SJCRH30 (cell line): ENCODE results near the gene MECR. TPM values are rescaled to one million over a fixed set of nuclear protein-coding genes. Genes with fewer than 3 reads are reported as not detected.
A peak's percentile ranks its signal among the peaks of the same experiment; 100 is the strongest.

Experiments used
- DNase-seq, 2 experiments: peaks; one replicate each; pipeline ENCODE4 v3.0.0-alpha.2; 2015 to 2020
- H3K27ac ChIP-seq: fragments of 250-450 bp; sonication (Bioruptor Pico); 2 replicates; pipeline ENCODE4 v1.5.1; 2020; ENCODE audit warnings: mild to moderate bottlenecking, moderate library complexity
- H3K27me3 ChIP-seq: fragments of 250-450 bp; sonication (Bioruptor Pico); 2 replicates; pipeline ENCODE4 v1.5.1; 2020; ENCODE audit warnings: mild to moderate bottlenecking, moderate library complexity
- H3K36me3 ChIP-seq: fragments of 250-450 bp; sonication (Bioruptor Pico); 2 replicates; pipeline ENCODE4 v1.5.1; 2020; ENCODE audit warnings: mild to moderate bottlenecking, moderate library complexity
- H3K4me1 ChIP-seq: fragments of 250-450 bp; sonication (Bioruptor Pico); 2 replicates; pipeline ENCODE4 v1.5.1; 2020; ENCODE audit warnings: mild to moderate bottlenecking, moderate library complexity
- H3K4me3 ChIP-seq: fragments of 250-450 bp; sonication (Bioruptor Pico); 2 replicates; pipeline ENCODE4 v1.5.1; 2020; ENCODE audit warnings: mild to moderate bottlenecking, moderate library complexity
- H3K9me3 ChIP-seq: fragments of 250-450 bp; sonication (Bioruptor Pico); replicated peaks from 2 replicates; pipeline ENCODE4 v1.5.1; 2020; ENCODE audit warnings: mild to moderate bottlenecking, moderate library complexity
- total RNA-seq: library from RNA; depleted of rRNA; stranded (reverse); fragments of >200 nt; shearing (Covaris generic); gene quantifications from 2 replicates; pipeline ENCODE4 v1.2.3, GENCODE V29; 2014

MECR gene
- total RNA-seq, 1 experiment from 2014 or later = 25.4 TPM

DNA sequence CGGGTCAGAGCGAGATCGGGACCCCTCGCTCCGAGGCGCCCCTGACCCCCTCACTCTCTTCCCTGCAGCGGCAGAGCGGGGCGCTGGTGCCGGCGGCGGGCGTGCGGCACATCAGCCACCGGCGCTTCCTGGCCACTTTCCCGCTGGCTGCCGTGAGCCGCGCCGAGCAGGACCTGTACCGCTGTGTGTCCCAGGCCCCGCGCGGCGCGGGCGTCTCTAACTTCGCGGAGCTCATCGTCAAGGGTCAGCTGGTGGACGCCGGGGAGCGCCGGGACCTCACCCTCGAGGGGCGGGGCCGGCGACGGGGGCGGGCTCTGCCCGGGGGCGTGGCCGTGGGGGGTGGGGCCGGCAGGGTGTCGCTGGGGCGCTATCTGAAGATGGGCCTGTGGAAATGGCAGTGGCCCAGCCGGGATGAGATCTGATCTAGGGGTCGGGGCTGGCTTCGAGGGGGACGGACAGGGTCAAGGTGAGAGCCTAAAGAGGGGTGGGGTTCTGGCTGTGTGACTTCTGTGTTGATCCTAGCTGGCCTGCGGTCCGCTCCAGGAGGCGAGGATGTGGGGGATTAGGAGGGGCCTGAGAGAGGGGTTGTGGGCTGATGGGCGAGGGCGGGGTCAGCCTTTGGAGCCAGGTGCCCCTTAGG, 29.2 kb upstream of the MECR start:
- Histone ChIP-seq H3K36me3 (no peaks in the 10 kb centered on the region), H3K27ac (no peak overlapping the region), H3K9me3 (peaks cover 5% of the 10 kb centered on the region), H3K4me1 (peaks cover 28% of the 10 kb centered on the region), H3K4me3 (no peak overlapping the region), H3K27me3 (no peaks in the 10 kb centered on the region)
- DNase-seq = no peak

DNA sequence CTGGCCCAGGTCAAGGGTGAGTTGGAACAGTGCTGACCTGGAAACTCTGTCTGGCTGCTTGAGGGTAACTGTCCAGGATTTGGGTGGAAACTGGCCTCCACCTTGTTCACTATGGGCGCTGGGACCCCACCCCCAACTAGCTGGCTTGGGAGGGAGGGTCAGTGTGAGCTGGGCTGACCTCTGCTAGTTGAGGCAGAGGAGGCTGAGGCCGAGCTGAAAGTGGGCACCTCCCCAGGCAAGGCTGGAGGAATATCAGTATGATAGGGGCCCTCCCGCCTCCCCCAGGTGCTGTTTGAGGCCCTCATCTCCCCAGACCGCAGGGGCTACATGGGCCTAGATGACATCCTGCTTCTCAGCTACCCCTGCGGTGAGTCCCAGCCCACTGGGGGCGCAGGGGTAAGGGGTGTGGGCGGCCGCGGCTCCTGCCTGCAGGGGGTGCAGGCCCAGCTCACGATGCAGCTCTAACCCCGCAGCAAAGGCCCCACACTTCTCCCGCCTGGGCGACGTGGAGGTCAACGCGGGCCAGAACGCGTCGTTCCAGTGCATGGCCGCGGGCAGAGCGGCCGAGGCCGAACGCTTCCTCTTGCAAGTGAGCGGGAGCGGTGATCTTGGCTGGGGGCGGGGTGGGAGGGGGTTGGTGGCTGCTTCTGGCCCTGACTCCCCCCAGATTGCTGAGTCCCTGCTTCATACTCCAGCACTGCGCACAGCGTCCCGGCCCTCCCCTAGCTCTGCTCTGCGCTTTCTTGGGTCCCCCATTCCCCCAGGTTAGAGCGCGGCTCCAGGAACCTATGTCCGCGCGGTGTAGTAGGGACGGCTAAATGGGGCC, 28.5 kb upstream of the MECR start:
- H3K27ac ChIP-seq = no peak overlapping the region
- H3K27me3 ChIP-seq = no peaks in the 10 kb centered on the region
- no peaks in the 10 kb centered on the region for H3K36me3 ChIP-seq
- H3K9me3 ChIP-seq = peaks cover 5% of the 10 kb centered on the region
- peaks cover 28% of the 10 kb centered on the region for H3K4me1 ChIP-seq
- no peak overlapping the region for H3K4me3 ChIP-seq
- no peak for DNase-seq

DNA sequence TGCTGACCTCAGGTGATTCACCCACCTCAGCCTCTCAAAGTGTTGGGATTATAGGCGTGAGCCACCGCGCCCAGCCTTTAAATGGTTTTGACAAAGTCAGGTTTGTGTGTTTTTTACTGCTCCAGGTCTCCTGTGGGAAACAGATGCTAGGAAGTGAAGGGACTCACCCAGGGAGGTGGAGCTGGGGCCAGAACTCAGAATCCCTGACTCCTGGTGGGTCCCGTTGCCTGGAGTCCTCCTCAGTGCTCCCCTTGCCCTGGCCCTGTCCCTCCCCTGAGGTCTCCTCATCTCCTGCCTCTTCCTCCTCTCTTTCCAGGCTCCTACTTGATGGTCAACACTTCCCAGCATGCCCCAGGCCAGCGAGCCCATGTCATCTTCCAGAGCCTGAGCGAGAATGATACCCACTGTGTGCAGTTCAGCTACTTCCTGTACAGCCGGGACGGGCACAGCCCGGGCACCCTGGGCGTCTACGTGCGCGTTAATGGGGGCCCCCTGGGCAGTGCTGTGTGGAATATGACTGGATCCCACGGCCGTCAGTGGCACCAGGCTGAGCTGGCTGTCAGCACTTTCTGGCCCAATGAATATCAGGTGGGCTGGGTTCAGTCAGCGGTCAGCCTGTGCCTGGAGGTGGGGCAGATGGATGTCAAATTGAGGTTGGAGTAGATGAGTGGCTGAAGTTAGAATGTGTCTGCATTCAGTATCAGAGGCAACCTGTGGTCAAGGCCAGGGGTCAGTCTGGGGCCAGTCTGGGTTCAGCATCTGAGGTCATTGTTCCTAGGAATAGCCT, 27.6 kb upstream of the MECR start:
- H3K4me1 ChIP-seq = peaks cover 28% of the 10 kb centered on the region
- peaks cover 4% of the 10 kb centered on the region for H3K9me3 ChIP-seq
- H3K4me3 ChIP-seq = no peak overlapping the region
- no peaks in the 10 kb centered on the region for H3K27me3 ChIP-seq
- DNase-seq = no peak
- H3K27ac ChIP-seq = peak overlapping the region; percentile 67; the same call in 1 of the 2 replicates
- H3K36me3 ChIP-seq = no peaks in the 10 kb centered on the region

GRCh38 chr1:29256979-29257804, 26.5 kb upstream of the MECR start:
- Histone ChIP-seq H3K27me3 (no peaks in the 10 kb centered on the region), H3K4me3 (peak overlapping the region; percentile 30), H3K9me3 (no peaks in the 10 kb centered on the region; the same call in 1 of the 2 replicates), H3K4me1 (peaks cover 28% of the 10 kb centered on the region), H3K36me3 (no peaks in the 10 kb centered on the region), H3K27ac (peak overlapping the region; percentile 67)
- peak; percentile 91 to 92 for DNase-seq

DNA sequence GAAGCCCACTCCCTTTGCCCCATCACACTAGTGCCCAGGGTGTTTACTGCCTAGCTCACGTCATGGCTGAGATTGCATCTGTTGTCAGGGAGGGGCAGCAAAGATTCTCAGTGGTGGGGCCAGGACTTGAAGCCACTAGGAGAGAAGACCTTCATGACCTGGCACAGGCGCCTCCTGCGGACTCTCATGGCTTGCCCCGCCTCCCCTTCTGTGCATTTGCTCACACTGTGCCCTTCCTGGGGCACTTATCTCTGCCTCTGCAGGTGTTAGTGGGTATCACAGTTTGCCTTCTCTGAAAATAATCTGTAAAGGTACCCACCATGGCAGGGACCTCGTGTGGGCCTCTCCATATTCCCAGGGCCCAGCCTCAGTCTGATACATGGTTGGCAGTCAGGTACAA, 25.7 kb upstream of the MECR start:
- Histone ChIP-seq H3K27me3 (no peaks in the 10 kb centered on the region), H3K36me3 (no peaks in the 10 kb centered on the region), H3K4me1 (peaks cover 28% of the 10 kb centered on the region), H3K27ac (peak overlapping the region; percentile 67), H3K9me3 (no peaks in the 10 kb centered on the region), H3K4me3 (no peak overlapping the region)
- peak in 1 of 2 experiments; percentile 40 for DNase-seq

- Histone ChIP-seq H3K4me1 (peaks cover 34% of the 10 kb centered on the region), H3K27me3 (no peaks in the 10 kb centered on the region), H3K27ac (no peak overlapping the region), H3K9me3 (no peaks in the 10 kb centered on the region), H3K36me3 (no peaks in the 10 kb centered on the region), H3K4me3 (no peak overlapping the region)
- DNase-seq = no peak
Observed at GRCh38 chr1:29255134-29255666, 24.5 kb upstream of the MECR start.

GRCh38 chr1:29254346-29254745, 23.6 kb upstream of the MECR start:
- Histone ChIP-seq H3K36me3 (no peaks in the 10 kb centered on the region), H3K27ac (no peak overlapping the region), H3K4me1 (peaks cover 42% of the 10 kb centered on the region), H3K27me3 (no peaks in the 10 kb centered on the region), H3K9me3 (no peaks in the 10 kb centered on the region), H3K4me3 (no peak overlapping the region)
- no peak for DNase-seq

DNA sequence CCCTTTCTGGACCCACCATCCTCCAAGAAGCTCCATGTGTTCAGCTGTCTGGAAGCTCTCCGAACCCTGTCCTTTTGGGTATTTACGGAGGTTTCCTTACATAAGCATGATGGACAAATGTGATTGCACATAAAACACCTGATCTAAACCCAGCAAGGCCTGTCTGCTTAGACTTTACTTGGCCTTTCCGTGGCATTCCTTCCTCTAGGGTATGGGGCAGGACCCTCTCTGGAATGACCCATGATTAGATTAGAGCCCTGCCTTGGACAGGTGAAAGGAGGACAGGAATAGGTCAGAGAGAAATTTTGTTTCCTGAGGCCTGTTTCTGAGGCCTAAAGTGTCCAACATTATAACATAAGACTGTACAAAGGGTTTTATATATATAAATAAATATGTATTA, 22.4 kb upstream of the MECR start:
- DNase-seq = no peak
- Histone ChIP-seq H3K4me3 (no peak overlapping the region), H3K36me3 (no peaks in the 10 kb centered on the region), H3K9me3 (no peaks in the 10 kb centered on the region), H3K27ac (no peak overlapping the region), H3K27me3 (no peaks in the 10 kb centered on the region), H3K4me1 (peaks cover 54% of the 10 kb centered on the region)

DNA sequence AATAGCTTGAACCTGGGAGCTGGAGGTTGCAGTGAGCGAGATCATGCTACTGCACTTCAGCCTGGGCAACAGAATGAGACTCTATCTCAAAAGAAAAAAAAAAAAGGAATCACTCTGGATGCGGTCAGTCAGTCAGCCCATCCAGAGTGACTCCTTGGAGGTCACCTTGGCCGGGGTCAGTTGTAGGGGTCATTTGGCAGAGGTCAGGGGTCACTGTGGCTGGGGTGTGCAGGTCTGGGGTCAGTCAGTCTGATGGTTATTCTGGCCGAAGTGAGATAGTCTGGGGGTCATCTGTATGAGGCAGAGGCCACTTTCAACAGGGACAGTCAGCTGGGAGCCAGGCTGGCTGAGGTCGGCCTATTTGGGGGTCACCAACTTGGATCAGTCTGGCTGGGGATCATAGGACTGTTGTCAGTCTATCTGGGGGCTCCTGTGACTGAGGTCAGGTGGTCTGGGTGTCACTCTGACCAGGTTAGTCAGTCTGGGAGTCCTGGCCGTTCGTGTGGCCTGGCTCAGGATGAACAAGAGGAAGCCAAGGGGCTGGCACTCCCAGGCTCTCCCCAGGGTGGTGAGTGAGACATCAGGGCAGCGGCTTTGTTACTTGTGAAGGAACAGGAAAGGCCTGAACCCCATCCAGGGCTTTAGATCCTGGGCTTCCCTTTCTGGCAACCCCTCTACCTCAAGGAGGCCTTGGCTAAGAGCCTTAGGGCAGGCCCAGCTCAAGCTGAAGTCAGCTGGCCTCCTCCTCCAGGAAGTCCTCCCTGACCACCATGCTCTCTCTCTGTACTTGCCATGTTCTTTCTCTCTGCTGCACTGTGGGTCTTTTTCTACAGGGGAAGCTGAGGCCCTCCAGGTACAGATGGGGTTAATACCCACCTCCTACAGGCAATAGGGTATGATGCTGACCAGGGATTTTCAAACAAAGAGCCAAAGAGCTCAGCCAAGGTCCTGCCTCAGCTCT, 20.7 kb upstream of the MECR start:
- Histone ChIP-seq H3K4me1 (peaks cover 38% of the 10 kb centered on the region), H3K27me3 (no peaks in the 10 kb centered on the region), H3K27ac (no peak overlapping the region), H3K36me3 (no peaks in the 10 kb centered on the region), H3K9me3 (no peaks in the 10 kb centered on the region), H3K4me3 (no peak overlapping the region)
- DNase-seq = no peak

GRCh38 chr1:29249951-29250581, 19.3 kb upstream of the MECR start:
- Histone ChIP-seq H3K27me3 (no peaks in the 10 kb centered on the region), H3K27ac (peak overlapping the region; percentile 92), H3K4me1 (peaks cover 26% of the 10 kb centered on the region), H3K36me3 (no peaks in the 10 kb centered on the region), H3K9me3 (no peaks in the 10 kb centered on the region), H3K4me3 (no peak overlapping the region)
- DNase-seq = no peak

DNA sequence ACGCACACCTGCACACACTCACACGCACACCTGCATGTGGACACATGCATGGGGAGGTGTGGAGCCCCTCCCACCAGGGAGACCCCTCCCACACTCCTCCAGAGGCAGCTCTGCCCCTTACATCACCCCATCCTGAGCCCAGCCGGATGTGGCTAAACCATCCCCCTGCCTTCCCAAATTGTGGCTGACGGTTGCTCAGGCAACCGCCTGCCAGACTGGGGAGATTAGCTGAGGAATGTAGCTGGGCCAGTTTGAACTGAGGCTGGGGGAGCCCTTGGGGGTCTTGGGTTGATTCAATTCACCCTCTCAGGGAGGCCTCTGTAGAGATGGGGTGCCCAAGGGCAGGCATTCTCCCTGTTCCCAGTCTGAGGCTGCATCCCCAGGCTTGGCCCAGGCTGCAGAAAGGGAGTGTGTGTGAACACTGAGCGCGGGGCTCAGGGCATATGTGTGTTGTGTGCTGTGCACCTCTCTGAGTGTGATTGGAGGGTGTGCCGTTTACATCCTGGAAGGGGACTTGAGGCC, 18.5 kb upstream of the MECR start:
- DNase-seq = peak; percentile 84 to 89
- peak overlapping the region; percentile 92 for H3K27ac ChIP-seq
- H3K4me1 ChIP-seq = peaks cover 31% of the 10 kb centered on the region
- no peaks in the 10 kb centered on the region for H3K9me3 ChIP-seq
- no peaks in the 10 kb centered on the region for H3K27me3 ChIP-seq
- no peaks in the 10 kb centered on the region for H3K36me3 ChIP-seq
- peak overlapping the region; percentile 13; the same call in 1 of the 2 replicates for H3K4me3 ChIP-seq

DNA sequence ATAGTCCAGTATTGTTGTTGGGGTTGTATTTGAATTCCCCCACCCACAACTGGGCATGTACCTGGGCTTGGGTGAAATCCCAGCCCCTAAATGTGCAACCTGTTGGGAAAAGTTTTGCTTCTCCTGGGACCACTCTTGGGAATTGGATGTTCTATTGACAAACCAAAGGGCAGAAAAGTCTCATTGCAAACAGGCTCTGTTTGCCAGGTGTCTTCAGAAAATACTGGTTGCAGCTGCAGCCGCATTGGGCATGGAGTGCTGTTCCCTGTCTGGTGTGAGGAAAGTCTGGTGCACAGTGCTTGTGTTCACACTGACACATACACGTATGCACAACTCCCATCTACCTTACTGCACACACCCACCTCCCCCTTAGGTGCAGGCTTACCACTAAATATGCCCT, 17.7 kb upstream of the MECR start:
- no peaks in the 10 kb centered on the region for H3K36me3 ChIP-seq
- H3K27me3 ChIP-seq = no peaks in the 10 kb centered on the region
- H3K9me3 ChIP-seq = no peaks in the 10 kb centered on the region
- DNase-seq = no peak
- H3K4me1 ChIP-seq = peaks cover 39% of the 10 kb centered on the region
- no peak overlapping the region for H3K4me3 ChIP-seq
- H3K27ac ChIP-seq = no peak overlapping the region
